B cell (primary cell): ENCODE data around the gene MBNL2.

Source experiments
- CTCF ChIP-seq: fragments of 200-600 bp; IDR thresholded peaks from one replicate; pipeline ENCODE4 v1.8.0; 2022; ENCODE audit warnings: antibody characterized with exemption, mild to moderate bottlenecking
- EZH2 ChIP-seq: IDR thresholded peaks from 2 replicates; pipeline ENCODE4 v1.6.1; 2012; ENCODE audit warnings: borderline replicate concordance, low read depth, mild to moderate bottlenecking, moderate library complexity, low read length; ENCODE audit not compliant: insufficient read depth, poor library complexity, severe bottlenecking

- no peak for TF ChIP-seq CTCF
- TF ChIP-seq EZH2, result no peak
These were observed 19.6 kb downstream of the MBNL2 start for GRCh38 chr13:97241761-97242160.
